HG03060 (cell line): ENCODE results near the gene SAMD10.
"Not testable (repeated sequence)": the region's sequence is repeated elsewhere in the genome, so short reads cannot be mapped to it uniquely, and the experiment has no call there.

Experiments
- ATAC-seq: cut with Tn5 transposase; IDR thresholded peaks from one replicate; pipeline ENCODE4 v1.9.1; 2021; ENCODE audit warnings: low read depth, moderate number of reproducible peaks; ENCODE audit not compliant: unreplicated experiment

SAMD10 gene

DNA sequence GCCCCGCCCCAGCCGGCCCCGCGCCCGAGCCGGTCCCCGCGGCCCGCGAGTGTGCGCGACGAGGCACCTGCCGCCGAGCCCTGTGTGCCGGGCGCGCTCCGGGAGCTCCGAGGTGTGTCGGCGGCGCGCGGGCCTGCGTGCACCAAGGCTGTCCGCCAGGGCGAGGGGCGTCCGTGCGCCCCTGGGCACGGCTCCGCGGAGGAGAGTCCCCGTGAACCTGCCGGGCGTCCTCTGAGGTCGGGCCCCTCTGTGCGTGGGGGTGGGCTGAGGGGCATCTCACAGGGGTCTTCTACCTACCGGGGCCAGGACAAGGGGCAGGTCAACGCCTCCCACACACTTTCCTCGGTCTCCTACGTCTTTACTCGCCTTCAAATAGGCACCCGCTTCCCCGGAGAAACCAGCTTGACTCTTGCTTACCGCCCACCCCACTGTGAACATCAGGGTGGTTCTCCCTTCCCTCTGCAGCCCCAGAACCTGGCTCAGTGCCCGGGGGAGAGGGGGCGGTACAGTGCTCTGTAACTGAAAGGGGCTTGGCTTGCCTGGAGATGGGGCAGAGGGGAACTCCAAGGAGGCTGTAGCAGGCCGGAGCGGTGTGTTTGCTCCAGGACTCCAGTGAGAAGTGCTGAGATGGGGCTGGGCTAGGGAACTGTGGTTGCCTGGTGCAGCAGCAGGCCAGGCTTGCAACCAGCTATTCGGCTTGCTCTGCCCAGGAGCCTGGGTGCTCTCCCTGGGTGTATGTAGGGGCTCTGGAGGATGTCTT, at the start of gene SAMD10:
TSS of gene SAMD10 (minus strand) at position 86 of the 760 bp plus-strand sequence. CDS start 175 bp downstream, outside the sequence.
- ATAC-seq: no peak

DNA sequence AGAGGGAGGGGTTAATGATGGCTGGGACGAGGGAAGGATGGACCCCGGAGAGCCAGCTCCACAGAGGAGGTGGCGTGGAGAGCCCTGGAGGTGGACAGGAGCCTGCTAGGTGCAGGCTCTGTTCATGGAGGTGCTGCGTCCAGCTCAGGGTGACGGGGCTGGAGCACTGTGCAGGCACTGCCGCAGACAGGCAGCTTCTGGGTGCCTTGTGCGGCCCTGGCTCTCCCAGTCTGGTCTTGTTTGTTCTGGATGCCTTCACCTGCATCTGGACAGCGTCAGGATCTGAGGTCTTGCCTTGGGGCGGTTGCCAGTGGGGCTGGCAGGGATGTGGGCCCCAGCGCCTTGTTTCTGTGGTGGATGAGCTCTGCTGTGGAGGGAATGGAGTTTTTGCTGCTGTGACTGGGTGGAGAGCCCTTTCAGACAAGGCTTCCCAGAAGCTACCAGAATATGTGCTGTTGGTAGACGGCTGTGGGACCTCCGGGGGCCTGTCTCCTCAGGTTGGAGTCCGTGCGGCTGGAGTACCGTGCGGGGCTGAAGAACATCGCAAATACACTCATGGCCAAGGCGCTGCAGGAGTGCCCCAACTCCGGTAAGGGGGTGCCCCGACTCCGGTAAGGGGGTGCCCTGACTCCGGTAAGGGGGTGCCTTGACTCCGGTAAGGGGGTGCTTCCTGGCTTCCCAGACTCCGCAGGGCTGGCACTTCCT, 48.7 kb upstream of the SAMD10 start:
- no peak for ATAC-seq

DNA sequence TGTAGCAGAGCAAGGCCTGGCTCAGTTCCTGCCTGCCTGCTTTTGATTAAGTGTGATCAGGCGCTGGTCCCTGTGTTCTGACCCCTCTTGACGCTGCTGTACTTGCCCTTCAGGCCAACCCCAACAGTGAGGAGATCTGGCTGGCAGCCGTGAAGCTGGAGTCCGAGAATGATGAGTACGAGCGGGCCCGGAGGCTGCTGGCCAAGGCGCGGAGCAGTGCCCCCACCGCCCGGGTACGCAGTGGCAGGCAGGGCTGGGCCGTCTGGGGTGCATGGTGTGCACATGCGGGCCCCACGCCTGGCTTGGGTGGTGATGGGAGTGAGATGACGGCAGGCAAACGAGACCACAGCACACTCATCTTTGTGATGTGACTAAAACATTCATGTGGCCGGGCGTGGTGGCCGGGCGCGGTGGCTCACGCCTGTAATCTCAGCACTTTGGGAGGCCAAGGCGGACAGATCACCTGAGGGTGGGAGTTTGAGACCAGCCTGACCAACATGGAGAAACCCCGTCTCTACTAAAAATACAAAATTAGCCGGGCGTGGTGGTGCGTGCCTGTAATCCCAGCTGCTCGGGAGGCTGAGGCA, 46.5 kb upstream of the SAMD10 start:
- no peak for ATAC-seq

DNA sequence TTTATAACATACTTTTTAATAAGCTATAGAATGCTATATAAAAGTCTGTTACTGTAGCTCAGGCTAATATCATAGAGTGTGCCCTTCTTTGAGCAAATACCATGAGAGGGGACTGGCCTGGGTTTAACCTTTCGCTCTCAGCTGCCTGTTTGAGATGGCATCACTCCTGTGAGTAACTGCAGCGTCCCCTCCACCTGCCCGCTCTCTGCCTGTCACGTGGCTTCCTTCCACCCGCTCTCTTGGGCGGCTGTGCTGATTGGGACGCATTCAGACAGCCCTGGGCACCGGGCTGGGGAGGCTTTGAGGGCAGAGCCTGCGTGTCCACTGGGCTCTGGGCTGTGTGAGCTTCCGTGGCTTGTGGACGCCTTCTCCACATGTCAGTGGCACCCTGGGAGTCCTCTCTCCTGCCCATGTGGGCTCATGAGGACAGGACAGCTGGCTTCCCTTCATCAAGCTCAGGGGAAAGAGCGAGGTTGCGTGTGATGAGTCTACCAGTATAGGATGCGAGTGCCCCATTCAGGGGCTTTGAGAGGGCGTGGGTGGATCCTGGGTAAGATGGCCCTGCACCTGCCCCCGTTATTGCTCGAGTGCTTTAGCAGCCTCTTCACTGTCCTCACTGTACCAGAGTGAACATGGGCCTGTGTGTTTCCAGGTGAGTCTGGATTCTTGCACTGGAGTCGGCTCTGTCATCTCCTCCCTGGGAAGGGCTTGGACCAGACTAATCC, 45.8 kb upstream of the SAMD10 start:
- no peak for ATAC-seq

DNA sequence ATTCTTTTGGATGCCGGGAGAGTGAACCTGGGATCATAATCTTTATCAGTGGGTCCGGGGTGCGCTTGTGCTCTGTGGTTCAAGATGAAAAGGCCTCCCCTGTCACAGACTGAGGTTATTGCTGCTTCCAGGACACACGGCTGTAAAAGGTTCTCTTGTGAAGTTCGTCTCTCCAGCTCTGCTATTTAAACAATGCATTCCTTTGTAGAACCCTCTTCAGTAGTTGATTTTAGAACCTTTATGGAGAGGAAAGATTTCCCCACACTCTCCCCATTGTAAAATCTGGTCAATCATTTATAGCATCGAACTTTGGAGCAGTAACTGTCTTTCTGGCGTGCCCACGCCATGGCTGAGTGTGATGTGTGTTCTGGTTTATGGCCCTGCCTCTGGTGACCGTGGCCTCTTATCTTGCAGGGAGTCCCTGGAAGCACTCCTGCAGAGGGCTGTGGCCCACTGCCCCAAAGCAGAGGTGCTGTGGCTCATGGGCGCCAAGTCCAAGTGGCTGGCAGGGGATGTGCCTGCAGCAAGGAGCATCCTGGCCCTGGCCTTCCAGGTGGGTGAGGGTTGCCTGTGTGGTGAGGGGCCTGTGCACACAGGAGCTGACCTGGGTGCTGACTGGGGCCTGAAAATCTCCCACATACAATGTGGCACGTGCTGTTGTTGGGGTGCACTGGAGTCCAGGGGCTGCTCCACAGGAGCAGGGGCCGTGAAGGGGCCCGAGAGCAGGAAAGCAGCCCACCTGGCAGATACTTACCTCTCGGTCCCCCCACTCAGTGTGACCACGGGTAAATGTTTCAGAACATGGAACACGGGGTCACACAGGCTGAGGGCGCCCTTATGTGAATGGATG, 44.9 kb upstream of the SAMD10 start:
- no peak for ATAC-seq

DNA sequence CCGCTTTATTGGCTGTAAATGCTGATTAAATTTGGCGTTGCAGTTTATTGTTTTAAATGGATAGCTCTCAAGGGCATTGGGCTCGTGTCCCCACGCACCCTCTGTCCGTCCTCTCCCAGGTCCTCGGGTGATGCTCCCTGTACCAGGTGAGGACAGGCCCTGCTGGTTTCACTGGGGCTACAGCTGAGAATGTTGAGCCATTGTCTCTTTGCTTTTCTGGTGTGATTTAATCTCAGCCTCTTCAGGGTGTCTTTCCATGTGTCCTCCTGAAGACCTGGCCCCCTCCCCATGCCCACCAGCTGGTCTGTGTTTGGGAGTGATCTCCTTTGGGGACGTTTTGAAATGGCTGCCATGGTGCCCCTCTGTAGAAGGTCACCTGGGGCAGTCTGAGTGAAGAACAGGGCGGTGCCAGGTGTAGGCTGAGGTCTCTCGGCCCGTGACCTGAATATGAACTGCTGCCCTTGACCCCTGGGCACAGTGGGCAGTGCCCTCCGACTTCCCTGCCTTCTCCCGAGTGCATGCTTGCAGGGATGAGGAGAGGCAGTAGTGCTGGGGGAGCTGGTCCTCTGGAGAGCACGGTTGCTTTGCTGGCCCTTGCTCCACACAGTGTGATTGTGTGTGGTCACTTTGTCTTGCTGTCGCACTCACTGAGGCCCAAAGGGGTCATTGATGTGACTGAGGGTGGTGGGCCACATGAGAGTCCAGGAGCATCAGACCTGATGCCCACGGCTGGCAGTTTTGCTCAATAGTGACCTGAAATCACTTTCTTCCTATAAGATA, 44.1 kb upstream of the SAMD10 start:
- ATAC-seq: no peak

DNA sequence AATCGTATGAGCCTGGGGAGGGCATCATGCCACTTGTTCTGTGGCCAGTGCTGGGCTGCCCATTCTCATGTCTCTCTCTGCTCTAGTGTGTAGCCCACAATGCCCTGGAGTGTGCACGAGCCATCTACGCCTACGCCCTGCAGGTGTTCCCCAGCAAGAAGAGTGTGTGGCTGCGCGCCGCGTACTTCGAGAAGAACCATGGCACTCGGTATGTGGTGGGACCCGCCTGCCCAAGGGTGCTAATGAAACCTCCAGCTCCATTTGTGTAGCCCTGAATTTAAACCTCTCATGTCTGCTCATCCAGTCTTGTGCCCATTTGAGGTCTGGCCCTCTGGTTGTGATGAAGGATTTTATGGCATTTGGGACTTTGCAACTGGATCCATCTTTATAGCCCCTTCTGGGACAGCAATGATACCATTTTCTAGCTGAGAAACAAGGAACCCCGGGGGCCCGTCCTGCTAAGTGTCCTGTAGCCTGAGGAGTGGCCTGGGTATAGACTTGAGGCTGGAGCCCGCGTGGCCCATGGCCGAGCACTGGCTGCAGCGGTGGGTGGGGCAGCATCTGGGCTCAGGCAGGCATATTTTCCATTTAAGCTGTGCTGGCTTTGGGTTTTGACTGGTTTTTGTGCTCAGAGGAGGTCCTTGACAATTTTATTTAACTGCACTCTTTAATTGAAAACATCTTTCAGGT, 43.4 kb upstream of the SAMD10 start:
- ATAC-seq: no peak

DNA sequence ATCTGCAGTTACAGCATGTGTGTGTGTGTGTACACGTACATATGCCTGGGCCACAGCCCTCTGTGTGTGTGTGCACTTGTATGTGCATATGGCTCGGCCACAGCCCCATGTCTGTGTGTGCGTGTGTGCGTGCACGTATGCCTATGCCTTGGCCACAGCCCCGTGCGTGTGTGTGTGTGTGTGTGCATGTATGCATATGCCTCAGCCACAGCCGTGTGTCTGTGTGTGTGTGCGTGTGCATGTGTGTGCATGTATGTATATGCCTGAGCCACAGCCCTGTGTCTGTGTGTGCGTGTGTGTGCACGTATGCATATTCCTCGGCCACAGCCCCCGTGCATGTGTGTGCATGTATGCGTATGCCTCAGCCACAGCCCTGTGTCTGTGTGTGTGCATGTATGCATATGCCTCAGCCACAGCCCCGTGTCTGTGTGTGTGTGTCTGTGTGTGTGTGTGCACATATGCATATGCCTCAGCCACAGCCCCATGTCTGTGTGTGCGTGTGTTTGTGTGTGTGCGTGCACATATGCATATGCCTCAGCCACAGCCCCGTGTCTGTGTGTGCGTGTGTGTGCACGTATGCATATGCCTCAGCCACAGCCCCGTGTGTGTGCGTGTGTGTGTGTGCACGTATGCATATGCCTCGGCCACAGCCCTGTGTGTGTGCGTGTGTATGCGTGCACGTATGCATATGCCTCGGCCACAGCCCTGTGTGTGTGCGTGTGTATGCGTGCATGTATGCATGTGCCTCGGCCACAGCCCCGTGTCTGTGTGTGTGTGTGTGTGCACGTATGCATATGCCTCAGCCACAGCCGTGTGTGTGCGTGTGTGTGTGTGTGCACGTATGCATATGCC, 41.9 kb upstream of the SAMD10 start:
- ATAC-seq: no peak

DNA sequence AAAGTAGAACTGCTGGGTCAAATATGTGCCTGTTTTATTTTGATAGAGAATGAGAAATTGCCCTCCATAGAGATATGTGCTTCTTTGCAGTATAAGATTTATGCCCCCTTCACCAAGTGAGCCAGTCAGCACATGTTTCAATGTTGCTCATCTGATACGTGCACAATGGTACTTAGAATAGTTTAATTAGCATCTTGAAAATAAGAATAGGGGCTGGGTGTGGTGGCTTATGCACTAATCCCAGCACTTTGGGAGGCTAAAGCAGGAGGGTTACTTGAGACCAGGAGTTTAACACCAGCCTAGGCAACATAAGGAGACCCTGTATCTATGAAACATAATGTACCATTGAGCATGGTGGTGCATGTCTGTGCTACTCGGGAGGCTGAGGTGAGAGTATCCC, 36.2 kb upstream of the SAMD10 start:
- ATAC-seq: no peak

DNA sequence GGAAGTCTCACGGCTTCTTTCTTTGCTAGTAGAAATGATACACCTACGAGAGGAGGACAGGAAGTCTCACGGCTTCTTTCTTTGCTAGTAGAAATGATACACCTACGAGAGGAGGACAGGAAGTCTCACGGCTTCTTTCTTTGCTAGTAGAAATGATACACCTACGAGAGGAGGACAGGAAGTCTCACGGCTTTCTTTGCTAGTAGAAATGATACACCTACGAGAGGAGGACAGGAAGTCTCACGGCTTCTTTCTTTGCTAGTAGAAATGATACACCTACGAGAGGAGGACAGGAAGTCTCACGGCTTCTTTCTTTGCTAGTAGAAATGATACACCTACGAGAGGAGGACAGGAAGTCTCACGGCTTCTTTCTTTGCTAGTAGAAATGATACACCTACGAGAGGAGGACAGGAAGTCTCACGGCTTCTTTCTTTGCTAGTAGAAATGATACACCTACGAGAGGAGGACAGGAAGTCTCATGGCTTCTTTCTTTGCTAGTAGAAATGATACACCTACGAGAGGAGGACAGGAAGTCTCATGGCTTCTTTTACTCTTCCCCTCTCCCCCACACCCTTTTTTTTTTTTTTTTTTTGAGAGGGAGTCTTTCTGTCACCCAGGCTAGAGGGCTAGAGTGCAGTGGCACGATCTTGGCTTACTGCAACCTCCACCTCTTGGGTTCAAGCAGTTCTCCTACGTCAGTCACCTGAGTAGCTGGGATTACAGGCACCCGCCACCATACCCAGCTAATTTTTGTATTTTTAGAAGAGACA, 33.1 kb upstream of the SAMD10 start:
- not testable (repeated sequence) for ATAC-seq

DNA sequence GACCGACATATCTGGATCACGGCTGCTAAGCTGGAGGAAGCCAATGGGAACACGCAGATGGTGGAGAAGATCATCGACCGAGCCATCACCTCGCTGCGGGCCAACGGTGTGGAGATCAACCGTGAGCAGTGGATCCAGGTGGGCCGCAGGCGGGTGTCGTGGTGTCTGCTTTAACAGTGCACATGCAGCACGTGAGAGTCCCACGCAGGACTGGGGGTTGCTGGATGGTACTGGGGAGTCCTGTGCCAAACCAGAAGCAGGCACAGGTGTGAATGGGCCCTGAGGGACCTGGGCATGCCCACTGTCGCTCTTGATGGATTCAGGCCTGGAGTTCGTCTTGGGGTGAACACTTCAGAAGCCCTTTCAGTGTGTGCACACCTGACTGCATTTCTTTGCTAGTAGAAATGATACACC, 31.9 kb upstream of the SAMD10 start:
- no peak for ATAC-seq

DNA sequence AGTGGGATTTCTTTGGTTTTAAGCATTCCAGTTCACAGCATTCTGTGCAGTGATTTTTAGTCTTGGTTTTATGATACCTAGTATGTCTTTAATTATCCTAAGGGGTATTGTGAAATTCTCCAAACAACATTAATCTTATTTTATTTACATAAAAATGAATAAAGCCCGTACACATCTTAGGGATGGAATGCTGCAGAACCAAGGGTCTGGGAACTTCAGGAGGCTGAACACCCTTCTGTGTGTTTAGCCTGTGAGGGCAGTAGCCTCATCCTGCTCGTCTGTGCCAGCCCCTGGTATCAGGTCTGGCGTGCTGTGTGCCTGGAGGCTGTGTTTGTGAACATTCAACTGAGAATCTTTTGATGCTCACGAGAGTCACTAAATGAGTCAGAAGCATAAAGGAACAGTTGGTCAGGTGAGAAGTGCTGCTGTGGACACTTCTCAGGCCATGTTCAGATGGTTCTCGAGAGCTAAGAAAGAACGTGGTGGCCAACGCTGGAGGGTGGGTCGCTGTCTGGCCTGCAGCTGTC, 31.3 kb upstream of the SAMD10 start:
- ATAC-seq: no peak

DNA sequence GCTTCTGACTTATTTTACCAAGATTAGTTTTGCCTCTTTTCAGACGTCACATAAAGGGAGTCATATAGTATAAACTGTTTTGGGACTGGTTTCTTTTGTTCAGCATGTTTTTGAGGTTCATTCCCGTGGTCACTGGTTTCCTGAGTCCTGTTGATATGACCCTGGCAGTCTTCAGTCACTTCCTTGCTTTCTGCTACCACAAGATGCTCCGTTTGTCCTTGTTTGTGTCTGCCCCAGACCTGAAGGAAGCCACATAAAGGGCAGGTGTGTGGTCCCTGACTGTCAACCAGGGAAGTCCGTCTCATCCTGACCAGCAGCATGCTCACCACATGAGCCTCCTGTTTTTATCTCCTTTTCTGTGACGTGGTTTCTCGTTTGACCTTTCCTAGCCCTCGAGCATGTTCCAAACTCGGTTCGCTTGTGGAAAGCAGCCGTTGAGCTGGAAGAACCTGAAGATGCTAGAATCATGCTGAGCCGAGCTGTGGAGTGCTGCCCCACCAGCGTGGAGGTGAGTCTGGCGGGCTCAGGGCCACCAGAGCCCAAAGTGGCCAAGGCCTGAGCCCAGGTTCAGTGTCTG, 30.5 kb upstream of the SAMD10 start:
- no peak for ATAC-seq

DNA sequence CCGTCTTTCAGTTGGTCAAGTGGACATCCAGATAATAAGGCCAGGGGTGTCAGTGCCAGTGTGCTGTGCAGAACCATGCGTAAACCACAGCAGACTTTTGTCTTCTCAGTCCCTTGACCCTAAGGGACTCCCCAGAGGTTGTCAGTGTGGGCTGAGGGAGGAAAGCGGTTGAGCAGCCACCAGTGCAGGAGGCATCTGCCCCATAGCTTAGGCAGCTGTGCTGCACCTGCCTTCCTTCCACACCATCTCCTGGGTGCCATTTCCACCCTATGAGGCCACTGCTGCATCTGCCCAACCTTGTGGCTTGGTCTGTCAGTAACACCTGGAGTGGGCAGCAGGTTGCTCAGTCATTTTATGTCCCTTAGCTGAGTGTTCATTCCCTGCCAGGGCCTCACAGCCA, 27.5 kb upstream of the SAMD10 start:
- no peak for ATAC-seq

DNA sequence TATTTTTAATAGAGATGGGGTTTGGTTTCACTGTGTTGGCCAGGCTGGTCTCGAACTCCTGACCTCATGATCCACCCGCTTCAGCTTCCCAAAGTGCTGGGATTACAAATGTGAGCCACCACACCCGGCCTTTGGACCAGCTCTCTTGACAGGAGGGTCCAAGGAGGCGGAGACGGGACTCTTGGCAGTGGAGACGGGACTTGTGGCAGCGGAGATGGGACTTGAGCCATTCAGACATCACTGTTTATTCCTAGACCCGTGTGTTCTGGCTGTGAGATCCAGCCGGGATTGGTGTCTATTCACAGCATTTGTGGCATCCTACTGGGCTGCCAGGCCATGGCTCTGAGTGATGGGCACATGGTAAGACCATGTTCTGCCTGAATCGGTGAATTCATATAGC, 27.0 kb upstream of the SAMD10 start:
- ATAC-seq: no peak

DNA sequence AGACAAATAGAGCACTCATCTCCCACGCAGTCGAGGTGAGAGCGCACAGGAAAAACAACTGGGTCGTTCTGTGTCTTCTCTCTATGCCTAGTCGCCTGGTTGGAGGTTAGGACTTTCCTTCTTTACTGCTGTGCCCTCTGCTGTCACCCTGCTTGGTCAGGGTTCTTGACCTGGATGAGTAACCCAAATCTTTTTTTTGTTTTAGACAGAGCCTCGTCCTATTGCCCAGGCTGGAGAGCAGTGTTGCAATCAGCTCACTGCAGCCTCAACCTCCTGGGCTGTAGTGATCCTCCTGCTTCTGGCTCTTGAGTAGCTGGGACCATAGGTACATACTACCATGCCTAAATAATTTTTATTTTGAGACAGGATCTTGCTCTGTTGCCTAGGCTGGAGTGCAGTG, 26.0 kb upstream of the SAMD10 start:
- no peak for ATAC-seq
